ENCODE measurements around the gene ARHGEF4.

ARHGEF4 gene

GRCh38 chr2:131008967-131009366 is 172.3 kb downstream of the ARHGEF4 start:
- DNase-seq: no peak
- Histone ChIP-seq H3K36me3 (replicated peaks; ENCODE audit: insufficient read depth, low read length) (no peaks in the 10 kb centered on the region), H3K4me1 (ENCODE audit: low read length) (no peaks in the 10 kb centered on the region), H3K9me2 (replicated peaks; ENCODE audit: insufficient read depth, low read length) (no peaks in the 10 kb centered on the region), H4K20me1 (ENCODE audit: insufficient read depth, low read length) (no peaks in the 10 kb centered on the region), H3K79me2 (ENCODE audit: low read length) (no peaks in the 10 kb centered on the region), H3K27me3 (replicated peaks; ENCODE audit: insufficient read depth, low read length) (no peaks in the 10 kb centered on the region), H3K4me3 (ENCODE audit: low read length) (no peak overlapping the region), H3K9ac (ENCODE audit: low read length) (no peak overlapping the region), H3K27ac (ENCODE audit: low read length) (no peak overlapping the region), H2AFZ (ENCODE audit: low read length) (no peak overlapping the region), H3F3A (ENCODE audit: insufficient read depth, low read length) (no peaks in the 10 kb centered on the region), H3K4me2 (ENCODE audit: low read depth, low read length) (no peak overlapping the region), H3K9me3 (replicated peaks; ENCODE audit: insufficient read depth, low read length) (no peaks in the 10 kb centered on the region)
- no peak for TF ChIP-seq EZH2 (optimal IDR thresholded peaks at IDR 0.05; ENCODE audit: low read depth, low read length)
- TF ChIP-seq CTCF (IDR thresholded peaks at IDR 0.05; ENCODE audit: low read length): no peak
- TF ChIP-seq EZH2phosphoT487 (IDR thresholded peaks at IDR 0.05; ENCODE audit: low read length): no peak

- Histone ChIP-seq H3K9me3 (replicated peaks; ENCODE audit: insufficient read depth, low read length) (no peaks in the 10 kb centered on the region), H3K9ac (ENCODE audit: low read length) (no peak overlapping the region), H3K27me3 (replicated peaks; ENCODE audit: insufficient read depth, low read length) (no peaks in the 10 kb centered on the region), H3K4me3 (ENCODE audit: low read length) (no peak overlapping the region), H3K36me3 (replicated peaks; ENCODE audit: insufficient read depth, low read length) (no peaks in the 10 kb centered on the region), H4K20me1 (ENCODE audit: insufficient read depth, low read length) (no peaks in the 10 kb centered on the region), H3K4me1 (ENCODE audit: low read length) (no peaks in the 10 kb centered on the region), H3K27ac (ENCODE audit: low read length) (no peak overlapping the region), H3K9me2 (replicated peaks; ENCODE audit: insufficient read depth, low read length) (no peaks in the 10 kb centered on the region), H3K79me2 (ENCODE audit: low read length) (no peaks in the 10 kb centered on the region), H3K4me2 (ENCODE audit: low read depth, low read length) (no peak overlapping the region), H2AFZ (ENCODE audit: low read length) (no peak overlapping the region), H3F3A (ENCODE audit: insufficient read depth, low read length) (no peaks in the 10 kb centered on the region)
- DNase-seq: no peak
- TF ChIP-seq EZH2phosphoT487 (IDR thresholded peaks at IDR 0.05; ENCODE audit: low read length) (no peak), EZH2 (optimal IDR thresholded peaks at IDR 0.05; ENCODE audit: low read depth, low read length) (no peak), CTCF (IDR thresholded peaks at IDR 0.05; ENCODE audit: low read length) (no peak)
Measured at GRCh38 chr2:131009713-131010475, 173.2 kb downstream of the ARHGEF4 start.

- no peak overlapping the region for H3K4me3 ChIP-seq (ENCODE audit: low read length)
- H3K9me2 ChIP-seq (replicated peaks; ENCODE audit: insufficient read depth, low read length): no peaks in the 10 kb centered on the region
- H3K4me1 ChIP-seq (ENCODE audit: low read length): no peaks in the 10 kb centered on the region
- no peak overlapping the region for H3K27ac ChIP-seq (ENCODE audit: low read length)
- no peaks in the 10 kb centered on the region for H3K36me3 ChIP-seq (replicated peaks; ENCODE audit: insufficient read depth, low read length)
- H3K4me2 ChIP-seq (ENCODE audit: low read depth, low read length): no peak overlapping the region
- H4K20me1 ChIP-seq (ENCODE audit: insufficient read depth, low read length): no peaks in the 10 kb centered on the region
- TF ChIP-seq CTCF (IDR thresholded peaks at IDR 0.05; ENCODE audit: low read length): no peak
- H2AFZ ChIP-seq (ENCODE audit: low read length): no peak overlapping the region
- no peaks in the 10 kb centered on the region for H3K27me3 ChIP-seq (replicated peaks; ENCODE audit: insufficient read depth, low read length)
- H3K9ac ChIP-seq (ENCODE audit: low read length): no peak overlapping the region
- no peaks in the 10 kb centered on the region for H3F3A ChIP-seq (ENCODE audit: insufficient read depth, low read length)
- no peaks in the 10 kb centered on the region for H3K79me2 ChIP-seq (ENCODE audit: low read length)
- no peak for DNase-seq
- H3K9me3 ChIP-seq (replicated peaks; ENCODE audit: insufficient read depth, low read length): no peaks in the 10 kb centered on the region
Measured at GRCh38 chr2:131010566-131010965, 173.9 kb downstream of the ARHGEF4 start.
